Measurements from ENCODE around the gene TCAP. TPM values are rescaled to one million over a fixed set of nuclear protein-coding genes. Genes with fewer than 3 reads are reported as not detected.
"Not testable (repeated sequence)": the region's sequence is repeated elsewhere in the genome, so short reads cannot be mapped to it uniquely, and the experiment has no call there.

TCAP gene
- total RNA-seq, 1 experiment from 2014 or later: 2.1 TPM

GRCh38 chr17:39709998-39710964 is 45.1 kb downstream of the TCAP start:
- Histone ChIP-seq H2BK5ac (ENCODE audit: insufficient read length, low read length) (no peak overlapping the region), H3K23me2 (ENCODE audit: insufficient read length, low read depth, low read length, poor library complexity, severe bottlenecking) (no peaks in the 10 kb centered on the region), H3K4me2 (ENCODE audit: insufficient read depth, insufficient read length, low read length) (no peak overlapping the region), H2BK15ac (ENCODE audit: low read depth, low read length) (no peak overlapping the region), H4K8ac (replicated peaks; ENCODE audit: insufficient read length, low read depth, low read length) (no peak overlapping the region), H3K79me2 (ENCODE audit: insufficient read depth, low read length) (peaks cover 12% of the 10 kb centered on the region; the same call in 1 of the 2 replicates), H2BK20ac (ENCODE audit: low read depth, low read length, poor library complexity, severe bottlenecking) (no peak overlapping the region), H3K4ac (ENCODE audit: low read depth, low read length) (no peak overlapping the region), H4K20me1 (ENCODE audit: control insufficient read depth, insufficient read depth, insufficient read length) (no peaks in the 10 kb centered on the region), H3K79me1 (ENCODE audit: insufficient read depth, low read depth, low read length, poor library complexity, severe bottlenecking) (no peaks in the 10 kb centered on the region), H3K4me1 (ENCODE audit: insufficient read depth, low read length) (no peaks in the 10 kb centered on the region; the same call in 1 of the 2 replicates), H4K91ac (ENCODE audit: insufficient read length, low read depth, low read length) (no peak overlapping the region), H2BK120ac (ENCODE audit: low read depth, low read length, poor library complexity, severe bottlenecking) (no peak overlapping the region), H3K9ac (ENCODE audit: extremely low read depth, insufficient read length, low read length) (no peak overlapping the region), H3K27me3 (ENCODE audit: insufficient read depth, low read length) (no peaks in the 10 kb centered on the region), H2AK5ac (ENCODE audit: insufficient read length, low read length) (no peak overlapping the region), H2AFZ (ENCODE audit: low read length) (no peak overlapping the region), H2BK12ac (ENCODE audit: insufficient read length, low read depth, low read length) (no peak overlapping the region), H3K27ac (ENCODE audit: insufficient read length, low read depth, low read length) (no peak overlapping the region), H3K23ac (ENCODE audit: insufficient read length, low read depth, low read length) (no peak overlapping the region), H3K56ac (ENCODE audit: insufficient read length, low read depth, low read length) (no peak overlapping the region), H3K9me3 (ENCODE audit: control insufficient read depth, low read depth, low read length) (no peaks in the 10 kb centered on the region), H3K18ac (ENCODE audit: insufficient read length, low read depth, low read length) (no peak overlapping the region), H3K14ac (ENCODE audit: insufficient read depth, low read length) (no peak overlapping the region; the same call in 1 of the 2 replicates), H3T11ph (ENCODE audit: low read length) (no peak overlapping the region), H4K5ac (ENCODE audit: insufficient read length, low read depth, low read length) (no peak overlapping the region)
- TF ChIP-seq CTCF (conservative IDR thresholded peaks at IDR 0.05): no peak
- H3K4me3 Mint-ChIP-seq: no peak overlapping the region
- peaks cover 7 to 8% of the 10 kb centered on the region in 2 experiments for H3K4me1 Mint-ChIP-seq
- no CpG with 5 or more reads among the region's 20 CpGs for WGBS (ENCODE audit: extremely low coverage, insufficient read length, low lambda C conversion rate)
- DNase-seq: no peak
- H3K36me3 Mint-ChIP-seq (ENCODE audit: insufficient read depth in 1 of 3, low read depth in 3 of 3): peaks cover 66 to 82% (median 76%) of the 10 kb centered on the region in 3 experiments; a peak in 6 of 7 replicates
- H3K27me3 Mint-ChIP-seq (ENCODE audit: low read depth): no peaks in the 10 kb centered on the region; the same call in 1 of the 2 replicates
- H3K9me3 Mint-ChIP-seq: no peaks in the 10 kb centered on the region
- no peak overlapping the region; a peak in 1 of 7 replicates for H3K27ac Mint-ChIP-seq

GRCh38 chr17:39711071-39711470 is 45.9 kb downstream of the TCAP start:
- not testable (repeated sequence) for H3K79me2 ChIP-seq (ENCODE audit: insufficient read depth, low read length); H3K4me2 ChIP-seq (ENCODE audit: insufficient read depth, insufficient read length, low read length); H3K27ac Mint-ChIP-seq; H2BK120ac ChIP-seq (ENCODE audit: low read depth, low read length, poor library complexity, severe bottlenecking); H2BK20ac ChIP-seq (ENCODE audit: low read depth, low read length, poor library complexity, severe bottlenecking); H4K8ac ChIP-seq (replicated peaks; ENCODE audit: insufficient read length, low read depth, low read length); H2BK15ac ChIP-seq (ENCODE audit: low read depth, low read length); H3K4ac ChIP-seq (ENCODE audit: low read depth, low read length); H3K27me3 Mint-ChIP-seq (ENCODE audit: low read depth); H2AFZ ChIP-seq (ENCODE audit: low read length); DNase-seq; H3K14ac ChIP-seq (ENCODE audit: insufficient read depth, low read length); H2AK5ac ChIP-seq (ENCODE audit: insufficient read length, low read length); H3K27ac ChIP-seq (ENCODE audit: insufficient read length, low read depth, low read length); H3K4me3 Mint-ChIP-seq; H3K9me3 Mint-ChIP-seq; H3K79me1 ChIP-seq (ENCODE audit: insufficient read depth, low read depth, low read length, poor library complexity, severe bottlenecking); H3T11ph ChIP-seq (ENCODE audit: low read length); H4K5ac ChIP-seq (ENCODE audit: insufficient read length, low read depth, low read length); H2BK5ac ChIP-seq (ENCODE audit: insufficient read length, low read length); H2BK12ac ChIP-seq (ENCODE audit: insufficient read length, low read depth, low read length); H4K91ac ChIP-seq (ENCODE audit: insufficient read length, low read depth, low read length); H3K23ac ChIP-seq (ENCODE audit: insufficient read length, low read depth, low read length); H3K18ac ChIP-seq (ENCODE audit: insufficient read length, low read depth, low read length); H3K9ac ChIP-seq (ENCODE audit: extremely low read depth, insufficient read length, low read length); H3K4me1 Mint-ChIP-seq; H3K9me3 ChIP-seq (ENCODE audit: control insufficient read depth, low read depth, low read length); H3K23me2 ChIP-seq (ENCODE audit: insufficient read length, low read depth, low read length, poor library complexity, severe bottlenecking); H4K20me1 ChIP-seq (ENCODE audit: control insufficient read depth, insufficient read depth, insufficient read length); H3K4me1 ChIP-seq (ENCODE audit: insufficient read depth, low read length); H3K27me3 ChIP-seq (ENCODE audit: insufficient read depth, low read length); H3K56ac ChIP-seq (ENCODE audit: insufficient read length, low read depth, low read length)
- WGBS (ENCODE audit: extremely low coverage, insufficient read length, low lambda C conversion rate): no CpG with 5 or more reads among the region's 11 CpGs
- H3K36me3 Mint-ChIP-seq (ENCODE audit: insufficient read depth in 1 of 3, low read depth in 3 of 3): peaks cover 73 to 90% (median 83%) of the 10 kb centered on the region in 3 experiments; a peak in 6 of 7 replicates
